CD4-positive, alpha-beta T cell treated with Interleukin-15 for 1 hour (primary cell): ENCODE measurements around the gene PADI3.

Experiments used
- DNase-seq: peaks from one replicate; pipeline ENCODE4 v3.0.0-alpha.2; 2020

The PADI3 gene

DNA sequence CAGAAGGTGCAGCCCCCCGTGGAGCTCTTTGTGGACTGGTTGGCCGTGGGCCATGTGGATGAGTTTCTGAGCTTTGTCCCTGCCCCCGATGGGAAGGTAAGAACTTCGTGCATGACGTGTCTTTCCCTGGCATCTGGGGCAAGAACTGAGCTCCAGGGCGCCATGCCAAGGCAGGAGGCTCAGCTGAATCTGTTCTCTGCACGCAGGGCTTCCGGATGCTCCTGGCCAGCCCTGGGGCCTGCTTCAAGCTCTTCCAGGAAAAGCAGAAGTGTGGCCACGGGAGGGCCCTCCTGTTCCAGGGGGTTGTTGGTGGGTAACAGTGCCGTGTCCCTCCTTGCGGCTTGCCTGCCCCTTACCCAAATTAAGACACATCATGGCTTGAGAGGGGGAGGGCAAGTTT, 27.7 kb downstream of the PADI3 start:
- DNase-seq, result peak; percentile 30

GRCh38 chr1:17277511-17278159, 28.7 kb downstream of the PADI3 start:
- no peak for DNase-seq

GRCh38 chr1:17278996-17279830, 30.3 kb downstream of the PADI3 start:
- DNase-seq, result no peak

DNA sequence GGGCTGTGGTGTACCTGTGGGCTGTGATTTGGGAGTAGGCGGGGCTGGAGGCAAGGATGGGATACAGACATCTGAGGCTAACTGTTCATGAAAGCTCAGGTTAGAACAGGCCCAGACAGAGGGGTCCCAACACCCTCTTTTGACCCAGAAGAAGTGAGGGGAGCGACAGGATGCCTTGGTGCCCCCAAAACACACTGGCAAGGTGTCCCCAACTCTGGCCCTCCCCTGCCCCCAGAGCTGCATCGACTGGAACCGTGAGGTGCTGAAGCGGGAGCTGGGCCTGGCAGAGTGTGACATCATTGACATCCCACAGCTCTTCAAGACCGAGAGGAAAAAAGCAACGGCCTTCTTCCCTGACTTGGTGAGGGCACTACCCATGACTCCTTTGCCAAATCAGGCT, 31.5 kb downstream of the PADI3 start:
- no peak for DNase-seq

DNA sequence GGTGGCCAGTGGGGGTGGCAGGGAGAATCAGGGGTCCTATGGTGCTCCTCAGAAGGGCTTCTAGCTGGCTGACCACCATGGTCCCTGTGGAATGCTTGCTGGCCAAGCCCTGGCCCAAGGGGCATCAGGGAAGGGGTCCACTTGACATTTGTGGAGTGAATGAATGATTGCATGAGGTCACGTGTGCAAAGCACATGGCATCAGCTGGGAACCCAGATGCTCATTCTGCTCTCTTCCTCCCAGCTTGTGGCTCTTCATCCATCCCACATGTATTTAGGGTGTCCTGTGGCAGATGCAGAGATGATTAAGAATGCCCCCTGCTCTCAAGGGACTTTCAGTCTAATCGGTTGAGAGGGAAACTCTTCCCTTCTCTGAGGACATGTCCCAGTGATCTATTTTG, 32.0 kb downstream of the PADI3 start:
- DNase-seq, result no peak

- DNase-seq, result peak; percentile 37
Observed at GRCh38 chr1:17281775-17282181, 32.9 kb downstream of the PADI3 start.

GRCh38 chr1:17282836-17283235, 33.9 kb downstream of the PADI3 start:
- no peak for DNase-seq

DNA sequence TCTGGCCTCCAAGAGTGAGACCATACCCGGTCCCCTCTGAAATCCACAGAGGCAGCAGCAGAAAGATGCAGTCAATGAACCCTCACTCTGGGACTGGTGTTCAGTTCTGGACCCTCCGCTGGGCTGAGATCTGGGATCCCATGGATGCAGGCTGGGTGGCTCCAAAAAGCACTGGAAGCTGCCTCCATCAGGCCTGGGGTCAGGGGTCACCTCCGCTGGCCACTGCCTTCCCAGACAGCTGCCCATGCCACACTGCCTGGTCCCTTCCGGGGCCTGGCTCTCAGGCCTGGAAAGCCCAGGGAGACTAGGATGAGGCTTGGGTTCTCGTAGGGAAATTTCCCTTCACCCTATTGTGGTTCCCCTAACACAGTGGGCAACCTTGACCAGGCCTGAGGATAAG, 37.7 kb downstream of the PADI3 start:
- DNase-seq, result no peak

DNA sequence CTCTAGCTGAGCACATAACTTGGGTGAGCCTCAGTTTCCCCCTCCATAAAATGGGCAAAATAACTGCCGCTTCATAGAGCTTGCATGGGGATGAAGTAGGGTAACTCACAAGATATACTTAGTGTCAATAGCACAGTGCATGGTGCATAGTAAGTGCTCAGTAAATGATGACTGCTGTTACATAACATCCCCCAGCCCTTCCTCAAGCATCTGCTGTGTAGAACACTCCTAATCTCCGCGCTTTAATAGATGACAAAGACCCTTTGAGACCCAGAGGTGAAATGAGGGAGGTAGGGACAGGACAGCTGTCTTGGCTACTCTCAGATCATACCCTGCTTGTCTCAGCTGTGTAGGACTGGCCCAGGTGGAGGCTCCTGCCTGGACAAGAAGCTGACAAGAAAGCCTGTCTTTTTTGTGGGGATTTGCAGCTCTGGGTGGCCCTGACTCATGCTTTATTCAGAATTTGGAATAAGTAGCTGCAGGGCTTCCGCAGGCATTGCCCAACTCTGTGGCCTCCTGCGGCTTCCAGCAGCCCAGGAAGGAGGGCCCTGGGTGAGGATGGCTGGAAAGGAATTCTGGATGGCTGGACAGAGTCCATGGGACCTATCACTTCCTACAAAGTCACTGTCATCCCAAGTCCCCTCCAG, 38.4 kb downstream of the PADI3 start:
- DNase-seq, result no peak

GRCh38 chr1:17289721-17290120, 40.8 kb downstream of the PADI3 start:
- no peak for DNase-seq

- no peak for DNase-seq
Observed at GRCh38 chr1:17290553-17290952, 41.7 kb downstream of the PADI3 start.

- DNase-seq, result no peak
Observed at GRCh38 chr1:17292299-17293160, 43.6 kb downstream of the PADI3 start.

GRCh38 chr1:17293681-17294425, 45.0 kb downstream of the PADI3 start:
- DNase-seq, result no peak

DNA sequence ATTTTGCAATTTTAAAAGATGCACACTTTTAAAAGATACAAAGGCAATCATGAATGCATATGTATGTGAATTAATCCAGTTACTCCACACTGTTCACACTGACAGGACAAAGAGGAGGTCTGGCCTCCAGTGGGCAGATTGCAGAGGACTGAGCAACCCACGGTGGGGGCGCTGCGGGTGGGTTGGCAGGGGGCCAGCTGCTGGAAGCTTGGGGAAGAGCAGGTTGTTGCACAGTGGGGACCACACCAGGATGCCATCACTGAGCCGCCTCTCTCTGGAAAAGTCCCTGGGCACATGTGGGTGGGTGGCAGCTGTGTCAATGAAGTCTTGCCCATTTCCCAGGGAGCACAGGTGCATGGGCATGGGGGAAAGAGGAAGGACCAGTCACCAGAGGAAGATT, 46.4 kb downstream of the PADI3 start:
- no peak for DNase-seq

DNA sequence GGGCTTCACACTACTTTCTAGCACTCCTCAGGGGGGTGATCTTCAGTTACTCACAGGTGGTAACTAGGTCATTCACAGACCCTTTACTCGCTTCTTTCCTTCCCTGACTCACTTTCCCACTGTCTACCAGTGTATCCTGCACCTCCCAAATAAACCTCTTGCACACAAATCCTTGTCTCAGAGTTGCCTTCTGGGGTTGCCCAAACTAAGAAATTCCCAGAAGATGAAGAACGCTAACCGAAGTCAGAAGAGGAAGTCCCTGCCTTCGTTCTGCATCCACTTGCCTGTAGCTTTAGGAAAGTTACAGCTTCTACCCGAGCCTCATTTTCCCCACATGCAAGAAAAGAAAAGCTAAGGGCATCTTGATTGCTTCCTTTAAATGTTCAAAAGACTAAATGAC, 47.2 kb downstream of the PADI3 start:
- no peak for DNase-seq

DNA sequence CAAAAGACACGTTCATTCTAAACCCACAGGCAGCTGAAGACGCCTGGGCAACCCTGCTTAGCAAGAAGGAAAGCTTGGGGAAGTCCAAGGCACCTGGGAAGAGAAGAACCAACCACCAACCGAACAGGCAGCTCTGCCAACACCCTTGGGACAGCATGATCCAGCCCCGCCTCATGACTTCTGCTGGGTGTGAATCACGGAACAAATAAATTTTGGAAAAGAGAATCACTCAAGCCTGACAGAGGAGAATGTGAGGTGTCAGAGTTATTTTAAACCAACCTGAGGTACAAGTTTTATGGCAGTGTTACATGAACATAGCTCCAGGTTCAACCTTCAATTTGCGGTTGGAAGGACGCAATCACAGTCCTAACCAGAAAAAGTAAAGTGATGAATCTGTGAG, 49.1 kb downstream of the PADI3 start:
- no peak for DNase-seq

DNA sequence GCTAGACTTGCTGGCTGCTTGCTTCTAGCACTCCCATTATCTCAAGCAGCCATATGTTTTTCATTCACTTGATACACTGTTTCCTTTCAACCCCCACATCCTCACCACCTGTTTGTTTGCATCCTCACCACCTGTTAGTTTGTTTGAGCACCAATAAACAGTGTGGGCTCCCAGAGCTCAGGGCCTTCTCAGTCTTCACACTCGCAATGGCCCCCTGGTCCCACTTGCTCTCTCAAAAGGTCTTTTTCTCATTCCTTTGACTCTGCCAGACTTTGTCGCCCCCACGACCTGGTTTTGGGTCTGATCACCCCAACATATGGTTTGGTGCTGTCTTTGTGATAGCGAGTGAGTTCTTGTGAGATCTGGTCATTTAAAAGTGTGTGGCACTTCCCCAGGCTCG, 52.9 kb downstream of the PADI3 start:
- DNase-seq, result no peak

GRCh38 chr1:17304151-17304825, 55.4 kb downstream of the PADI3 start:
- no peak for DNase-seq

- no peak for DNase-seq
Observed at GRCh38 chr1:17304826-17305175, 55.9 kb downstream of the PADI3 start.

GRCh38 chr1:17305576-17306095, 56.7 kb downstream of the PADI3 start:
- DNase-seq, result no peak

GRCh38 chr1:17306407-17306806, 57.5 kb downstream of the PADI3 start:
- no peak for DNase-seq

DNA sequence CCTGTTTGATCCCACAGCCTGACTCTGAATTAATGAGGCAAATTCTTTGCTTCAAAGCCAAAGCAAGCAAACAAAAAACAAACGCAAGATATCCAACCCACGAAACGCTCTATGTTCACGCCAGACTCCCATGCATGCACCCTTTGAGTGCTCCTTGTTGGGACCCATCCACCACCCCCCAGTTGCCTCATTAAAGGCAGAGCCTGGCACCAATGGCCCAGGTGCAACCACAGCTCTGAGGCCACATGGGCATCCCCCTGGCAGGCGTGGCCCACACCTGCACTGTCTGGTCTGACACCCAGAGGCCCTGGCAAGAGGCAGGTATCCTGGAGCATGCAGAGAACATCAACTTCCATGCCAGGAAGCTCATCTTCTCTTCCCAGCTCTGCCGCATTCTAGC, 58.0 kb downstream of the PADI3 start:
- DNase-seq, result no peak
